ENCODE measurements around the gene SPATA24. TPM values are rescaled to one million over a fixed set of nuclear protein-coding genes. Genes with fewer than 3 reads are reported as not detected.
A peak's percentile ranks its signal among the peaks of the same experiment; 100 is the strongest.

Gene SPATA24
- total and polyA plus RNA-seq, 2 experiments from 2014 or later: 16.0 to 20.6 TPM

- TF ChIP-seq ZNF462 (CRISPR knock-in tag; IDR thresholded peaks at IDR 0.05): no peak
- peak; percentile 90 for TF ChIP-seq POLR2AphosphoS5 (IDR thresholded peaks at IDR 0.05; ENCODE audit: low read depth)
- TF ChIP-seq JUNB (IDR thresholded peaks at IDR 0.05; ENCODE audit: unreplicated experiment): no peak
- no peak for TF ChIP-seq ZNF331 (CRISPR knock-in tag; IDR thresholded peaks at IDR 0.05; ENCODE audit: low read depth)
- TF ChIP-seq ETS1 (IDR thresholded peaks at IDR 0.05): peak; percentile 88
- TF ChIP-seq REST (IDR thresholded peaks at IDR 0.05; ENCODE audit: unreplicated experiment): no peak
- TF ChIP-seq STAT1 (IDR thresholded peaks at IDR 0.05; ENCODE audit: unreplicated experiment): no peak
- TF ChIP-seq EZH2 (IDR thresholded peaks at IDR 0.05; ENCODE audit: low read depth, unreplicated experiment): no peak
- no peak for TF ChIP-seq EZH2phosphoT487 (IDR thresholded peaks at IDR 0.05; ENCODE audit: unreplicated experiment)
These were observed 35.4 kb upstream of the SPATA24 start, which contains the start of gene DNAJC18 (continued) for GRCh38 chr5:139439013-139439903.

Data from GM23338 (cell line).